ENCODE results near the gene ACMSD.

The ACMSD gene

DNA sequence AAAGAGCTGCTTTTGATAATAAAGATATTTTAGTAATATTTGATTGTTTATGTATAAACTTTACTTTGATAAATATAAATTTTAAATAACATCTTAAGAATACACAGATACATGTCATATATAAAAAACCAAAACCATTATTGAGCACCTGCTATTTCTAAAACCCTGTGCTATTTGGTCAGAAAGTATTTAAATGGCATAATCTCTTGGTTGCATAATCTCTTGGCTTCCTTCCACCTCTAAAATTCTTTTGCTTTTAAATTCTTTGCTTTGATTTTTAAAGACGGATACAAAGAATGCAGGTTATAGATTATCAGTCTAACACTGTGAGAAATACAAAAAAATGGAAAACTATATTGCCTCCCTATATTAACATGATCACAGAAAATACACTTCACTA lies 36.9 kb downstream of the ACMSD start:
- Histone ChIP-seq H3K36me3 (no peaks in the 10 kb centered on the region), H3K27me3 (no peaks in the 10 kb centered on the region), H3K9me3 (peaks cover 0 to 18% (median 11%) of the 10 kb centered on the region in 3 donors), H3K27ac (no peak overlapping the region), H3K4me3 (no peak overlapping the region), H3K4me1 (no peaks in the 10 kb centered on the region)
- no peak for TF ChIP-seq CTCF (IDR thresholded peaks at IDR 0.05)
- intact Hi-C loops (cut with DNase I; ENCODE audit: low total_unique reads) = no loop called here
- DNase-seq = no peak

DNA sequence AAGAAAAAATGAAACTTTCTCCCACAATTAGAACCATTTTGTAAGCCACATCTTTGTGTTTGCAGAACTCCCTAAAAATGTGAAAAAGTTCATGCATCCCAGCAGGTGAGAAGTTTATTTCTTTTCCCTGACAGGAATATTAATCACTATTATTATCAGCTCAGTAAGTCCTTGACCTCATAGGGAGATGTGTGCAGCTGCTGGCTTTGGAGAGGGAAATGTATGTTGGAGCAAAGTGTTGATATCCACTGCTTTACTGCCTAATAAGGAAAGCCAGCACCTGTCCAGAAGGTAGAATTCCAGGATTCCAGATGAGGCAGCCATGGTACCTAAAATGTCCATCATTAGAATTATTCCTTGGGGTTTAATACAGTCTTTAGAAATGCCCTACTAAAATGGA lies 44.4 kb downstream of the ACMSD start:
- Histone ChIP-seq H3K27ac (no peak overlapping the region), H3K27me3 (no peaks in the 10 kb centered on the region), H3K4me3 (no peak overlapping the region), H3K9me3 (peaks cover 0 to 18% (median 6%) of the 10 kb centered on the region in 3 donors), H3K4me1 (no peaks in the 10 kb centered on the region), H3K36me3 (no peaks in the 10 kb centered on the region)
- no peak for TF ChIP-seq CTCF (IDR thresholded peaks at IDR 0.05)
- no peak for DNase-seq
- intact Hi-C loops (cut with DNase I; ENCODE audit: low total_unique reads) = no loop called here

DNA sequence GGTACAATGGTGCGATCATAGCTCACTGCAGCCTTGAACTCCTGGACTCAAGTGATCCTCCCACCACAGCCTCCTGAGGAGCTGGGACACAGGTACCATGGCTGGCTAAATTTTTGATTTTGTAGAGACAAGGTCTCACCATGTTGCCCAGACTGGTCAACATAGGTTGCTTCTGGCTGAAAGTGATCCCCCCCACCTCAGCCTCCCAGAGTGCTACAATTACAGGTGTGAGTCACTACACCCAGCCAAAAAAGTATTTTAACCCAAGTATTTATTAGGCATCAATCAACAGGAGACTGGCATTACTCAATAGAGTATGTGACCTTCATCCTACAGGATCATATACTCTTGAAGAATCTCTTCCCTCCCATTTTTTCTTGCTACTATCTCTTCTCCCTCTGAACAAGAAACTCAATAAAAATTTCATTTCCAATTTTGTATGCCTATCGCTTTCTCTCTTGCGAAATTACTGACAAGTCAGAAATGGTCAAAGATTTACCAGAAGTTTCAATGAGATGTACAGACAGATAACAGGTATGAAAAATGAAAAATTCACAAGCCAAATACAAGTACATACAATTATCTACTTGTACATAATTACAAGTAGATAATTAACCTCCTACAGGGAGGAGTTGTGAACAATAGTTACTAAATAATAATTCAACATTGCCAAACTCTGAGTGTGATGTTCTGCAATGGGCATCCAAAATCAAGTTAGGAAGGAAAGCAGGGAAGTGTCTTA lies 45.3 kb downstream of the ACMSD start:
- TF ChIP-seq CTCF (IDR thresholded peaks at IDR 0.05) = no peak
- H3K27me3 ChIP-seq = no peaks in the 10 kb centered on the region
- peaks cover 0 to 13% (median 5%) of the 10 kb centered on the region in 3 donors for H3K9me3 ChIP-seq
- no peak for DNase-seq
- H3K36me3 ChIP-seq = no peaks in the 10 kb centered on the region
- H3K27ac ChIP-seq = no peak overlapping the region
- no peaks in the 10 kb centered on the region for H3K4me1 ChIP-seq
- intact Hi-C loops (cut with DNase I; ENCODE audit: low total_unique reads) = no loop called here
- no peak overlapping the region for H3K4me3 ChIP-seq

DNA sequence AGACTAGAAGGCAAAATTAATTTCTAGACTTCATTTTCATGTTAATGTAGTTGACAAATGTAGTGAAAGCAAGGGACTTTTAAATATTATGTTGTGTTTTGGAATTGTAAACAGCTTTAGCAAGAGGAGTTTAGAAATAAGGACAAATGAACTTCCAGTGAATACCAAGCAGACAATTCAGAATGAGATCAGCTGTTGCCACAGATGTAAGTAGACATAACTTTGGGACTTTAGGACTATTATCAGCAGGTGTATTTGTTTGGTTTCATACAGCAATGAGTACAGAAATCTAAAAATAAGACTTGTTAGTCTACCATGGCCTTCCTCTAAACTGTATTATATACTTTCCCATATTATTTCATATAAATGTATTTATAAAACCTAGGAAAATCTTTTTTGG lies 46.0 kb downstream of the ACMSD start:
- intact Hi-C loops (cut with DNase I; ENCODE audit: low total_unique reads) = no loop called here
- H3K9me3 ChIP-seq = peaks cover 0 to 7% (median 0%) of the 10 kb centered on the region in 3 donors
- no peak for DNase-seq
- H3K4me3 ChIP-seq = no peak overlapping the region
- no peak overlapping the region for H3K27ac ChIP-seq
- H3K4me1 ChIP-seq = no peaks in the 10 kb centered on the region
- no peaks in the 10 kb centered on the region for H3K36me3 ChIP-seq
- no peaks in the 10 kb centered on the region for H3K27me3 ChIP-seq
- TF ChIP-seq CTCF (IDR thresholded peaks at IDR 0.05) = no peak

DNA sequence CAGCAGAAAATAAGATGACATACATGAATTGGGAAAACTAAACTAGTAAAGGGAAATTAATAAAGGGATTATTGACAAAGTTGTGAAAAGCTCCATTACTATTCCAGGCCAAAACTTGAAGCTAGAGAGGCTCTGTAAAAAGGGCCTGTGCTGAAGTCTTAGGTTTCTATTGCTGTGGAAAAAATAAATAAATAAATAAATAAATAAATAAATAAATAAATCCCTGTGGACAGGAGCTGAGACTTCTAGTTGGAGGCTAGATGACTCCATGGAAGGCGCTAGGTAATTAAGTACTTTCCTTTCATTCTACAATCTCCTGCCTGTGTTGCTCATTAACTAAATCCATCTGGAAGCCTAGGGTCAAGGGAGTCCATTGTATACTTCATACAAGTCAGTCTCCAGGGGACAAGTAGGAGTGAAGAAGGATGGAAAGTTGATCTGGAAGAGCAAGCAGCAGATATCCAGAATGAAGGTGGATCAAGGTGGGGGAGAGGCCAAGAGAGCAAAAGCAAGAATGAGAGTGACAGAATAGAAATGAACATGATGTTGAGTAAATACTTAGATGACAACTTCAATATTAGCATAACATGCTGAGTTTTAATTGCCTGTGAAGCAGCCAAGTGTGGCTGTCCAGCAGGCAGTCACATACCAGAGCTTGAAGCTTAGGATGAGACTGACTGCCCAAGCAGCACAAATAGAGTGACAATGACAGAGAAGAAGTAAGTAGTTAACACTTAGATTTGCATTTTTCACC lies 54.0 kb downstream of the ACMSD start:
- no peak for TF ChIP-seq CTCF (IDR thresholded peaks at IDR 0.05)
- intact Hi-C loops (cut with DNase I; ENCODE audit: low total_unique reads) = no loop called here
- DNase-seq = no peak
- Histone ChIP-seq H3K4me1 (no peaks in the 10 kb centered on the region), H3K4me3 (no peak overlapping the region), H3K27ac (no peak overlapping the region), H3K36me3 (no peaks in the 10 kb centered on the region), H3K9me3 (no peaks in the 10 kb centered on the region), H3K27me3 (no peaks in the 10 kb centered on the region)

All from tibial artery (tissue), 4 donors.